A673 (cell line): ENCODE data around the gene FAM163B. TPM values are rescaled to one million over a fixed set of nuclear protein-coding genes. Genes with fewer than 3 reads are reported as not detected.

Experiments
- BruUV-seq: library from RNA; stranded (reverse); fragments of 400-500 nt; replicated peaks from 2 replicates; lab custom pipeline; 2021; lab: Mats Ljungman, UMichigan
- CTCF ChIA-PET: fragments of 300-600 bp; sonication (Branson Sonifier 250); formaldehyde crosslinking; loops from one replicate; lab custom pipeline; 2022; ENCODE audit warnings: antibody characterized with exemption; lab: Charles Lee
- POLR2A ChIA-PET: fragments of 300-600 bp; sonication (Branson Sonifier 250); formaldehyde crosslinking; loops from one replicate; lab custom pipeline; 2022; ENCODE audit warnings: antibody characterized with exemption; ENCODE audit not compliant: low non-redundant PET; lab: Charles Lee
- DNase-seq: peaks from one replicate; pipeline ENCODE4 v3.0.0-alpha.2; 2015; ENCODE audit warnings: low spot score
- H3K27ac ChIP-seq: fragments of 200-600 bp; sonication (generic); 2 replicates; pipeline ENCODE4 v1.5.1; 2016; ENCODE audit warnings: mixed run types, low read depth, mild to moderate bottlenecking, mixed read lengths, antibody characterized with exemption, low read length; ENCODE audit not compliant: poor library complexity, severe bottlenecking
- H3K27me3 ChIP-seq: fragments of 200-600 bp; sonication (generic); replicated peaks from 2 replicates; pipeline ENCODE4 v1.6.1; 2017; ENCODE audit warnings: mixed run types, low read depth, mild to moderate bottlenecking, mixed read lengths, antibody characterized with exemption, low read length; ENCODE audit not compliant: insufficient read depth, poor library complexity
- H3K36me3 ChIP-seq: fragments of 200-600 bp; sonication (generic); 2 replicates; pipeline ENCODE4 v1.6.1; 2016; ENCODE audit warnings: mixed run types, mild to moderate bottlenecking, mixed read lengths, antibody characterized with exemption, low read length; ENCODE audit not compliant: insufficient read depth, poor library complexity, severe bottlenecking
- H3K4me1 ChIP-seq: fragments of 200-600 bp; sonication (generic); 2 replicates; pipeline ENCODE4 v1.6.1; 2017; ENCODE audit warnings: mixed run types, mild to moderate bottlenecking, mixed read lengths, antibody characterized with exemption, low read length; ENCODE audit not compliant: insufficient read depth, poor library complexity, severe bottlenecking
- H3K4me3 ChIP-seq: fragments of 200-600 bp; sonication (generic); 2 replicates; pipeline ENCODE4 v1.5.1; 2016; ENCODE audit warnings: low read depth, mixed run types, mild to moderate bottlenecking, mixed read lengths, low read length; ENCODE audit not compliant: poor library complexity, severe bottlenecking
- H3K9me3 ChIP-seq: fragments of 200-600 bp; sonication (generic); 2 replicates; pipeline ENCODE4 v1.6.1; 2016; ENCODE audit warnings: mixed run types, low read depth, mild to moderate bottlenecking, mixed read lengths, antibody characterized with exemption, low read length; ENCODE audit not compliant: poor library complexity, severe bottlenecking
- EZH2 ChIP-seq: fragments of 200-600 bp; sonication (generic); IDR thresholded peaks from 2 replicates; pipeline ENCODE4 v1.6.1; 2017; ENCODE audit warnings: borderline replicate concordance, low read depth, mild to moderate bottlenecking, mixed read lengths, antibody characterized with exemption, low read length; ENCODE audit not compliant: poor library complexity, severe bottlenecking
- intact Hi-C: fragments of 100-400 bp; cut with micrococcal nuclease; formaldehyde crosslinking; loops from one replicate; pipeline ENCODE4 v1.10.0; 2022; ENCODE audit not compliant: unreplicated experiment
- total RNA-seq: library from RNA; stranded (reverse); gene quantifications from 2 replicates; pipeline ENCODE4 v1.2.3, GENCODE V29; 2021
- TF ChIP-seq, protein P1 (sequence below): fragments of 300-800, 200-600 bp; sonication (generic); conservative IDR thresholded peaks from 2 replicates; pipeline ENCODE4 v1.5.1; 2017; ENCODE audit warnings: low read depth, mild to moderate bottlenecking, antibody characterized with exemption, low read length, moderate library complexity, mixed read lengths

Gene FAM163B
- total RNA-seq, 1 experiment from 2014 or later: not detected

DNA sequence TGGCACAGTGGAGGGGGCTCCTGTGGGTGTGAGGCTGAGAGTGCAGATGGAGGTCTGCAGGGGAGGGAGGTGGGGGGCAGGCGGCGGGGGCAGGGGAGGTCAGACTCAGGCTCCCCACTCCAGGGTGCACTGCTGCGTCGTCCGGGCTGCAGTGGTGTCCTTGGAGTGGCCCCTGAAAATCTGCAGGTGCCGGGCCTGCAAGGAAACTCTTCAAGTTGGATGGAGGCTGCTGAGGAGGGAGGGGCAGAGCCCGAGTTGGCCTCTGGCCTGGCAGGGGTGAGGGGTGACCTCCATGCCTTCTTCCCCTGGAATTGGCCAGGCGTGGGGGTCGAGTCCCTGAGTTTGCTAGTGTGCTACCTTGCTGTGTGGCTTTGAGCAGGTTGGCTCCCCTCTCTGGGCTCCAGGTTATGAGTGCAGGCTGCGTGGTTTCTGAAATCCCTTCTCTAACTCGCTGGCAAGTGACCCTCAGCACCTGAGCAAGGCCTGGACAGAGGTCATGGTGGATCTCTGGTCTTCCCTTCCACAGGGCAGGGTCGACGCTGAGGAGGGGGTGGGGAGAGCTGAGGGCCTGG lies 73.8 kb downstream of the FAM163B start:
- ChIA-PET POLR2A (no interaction called here), CTCF (no interaction called here)
- TF ChIP-seq, protein P1, sequence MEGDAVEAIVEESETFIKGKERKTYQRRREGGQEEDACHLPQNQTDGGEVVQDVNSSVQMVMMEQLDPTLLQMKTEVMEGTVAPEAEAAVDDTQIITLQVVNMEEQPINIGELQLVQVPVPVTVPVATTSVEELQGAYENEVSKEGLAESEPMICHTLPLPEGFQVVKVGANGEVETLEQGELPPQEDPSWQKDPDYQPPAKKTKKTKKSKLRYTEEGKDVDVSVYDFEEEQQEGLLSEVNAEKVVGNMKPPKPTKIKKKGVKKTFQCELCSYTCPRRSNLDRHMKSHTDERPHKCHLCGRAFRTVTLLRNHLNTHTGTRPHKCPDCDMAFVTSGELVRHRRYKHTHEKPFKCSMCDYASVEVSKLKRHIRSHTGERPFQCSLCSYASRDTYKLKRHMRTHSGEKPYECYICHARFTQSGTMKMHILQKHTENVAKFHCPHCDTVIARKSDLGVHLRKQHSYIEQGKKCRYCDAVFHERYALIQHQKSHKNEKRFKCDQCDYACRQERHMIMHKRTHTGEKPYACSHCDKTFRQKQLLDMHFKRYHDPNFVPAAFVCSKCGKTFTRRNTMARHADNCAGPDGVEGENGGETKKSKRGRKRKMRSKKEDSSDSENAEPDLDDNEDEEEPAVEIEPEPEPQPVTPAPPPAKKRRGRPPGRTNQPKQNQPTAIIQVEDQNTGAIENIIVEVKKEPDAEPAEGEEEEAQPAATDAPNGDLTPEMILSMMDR: no peak
- TF ChIP-seq EZH2: no peak
- Histone ChIP-seq H3K4me1 (peaks cover 5% of the 10 kb centered on the region), H3K4me3 (no peak overlapping the region), H3K27me3 (no peaks in the 10 kb centered on the region), H3K27ac (no peak overlapping the region), H3K36me3 (no peaks in the 10 kb centered on the region), H3K9me3 (no peaks in the 10 kb centered on the region)
- intact Hi-C loops: no loop called here
- no TSS peak for BruUV-seq
- DNase-seq: no peak

DNA sequence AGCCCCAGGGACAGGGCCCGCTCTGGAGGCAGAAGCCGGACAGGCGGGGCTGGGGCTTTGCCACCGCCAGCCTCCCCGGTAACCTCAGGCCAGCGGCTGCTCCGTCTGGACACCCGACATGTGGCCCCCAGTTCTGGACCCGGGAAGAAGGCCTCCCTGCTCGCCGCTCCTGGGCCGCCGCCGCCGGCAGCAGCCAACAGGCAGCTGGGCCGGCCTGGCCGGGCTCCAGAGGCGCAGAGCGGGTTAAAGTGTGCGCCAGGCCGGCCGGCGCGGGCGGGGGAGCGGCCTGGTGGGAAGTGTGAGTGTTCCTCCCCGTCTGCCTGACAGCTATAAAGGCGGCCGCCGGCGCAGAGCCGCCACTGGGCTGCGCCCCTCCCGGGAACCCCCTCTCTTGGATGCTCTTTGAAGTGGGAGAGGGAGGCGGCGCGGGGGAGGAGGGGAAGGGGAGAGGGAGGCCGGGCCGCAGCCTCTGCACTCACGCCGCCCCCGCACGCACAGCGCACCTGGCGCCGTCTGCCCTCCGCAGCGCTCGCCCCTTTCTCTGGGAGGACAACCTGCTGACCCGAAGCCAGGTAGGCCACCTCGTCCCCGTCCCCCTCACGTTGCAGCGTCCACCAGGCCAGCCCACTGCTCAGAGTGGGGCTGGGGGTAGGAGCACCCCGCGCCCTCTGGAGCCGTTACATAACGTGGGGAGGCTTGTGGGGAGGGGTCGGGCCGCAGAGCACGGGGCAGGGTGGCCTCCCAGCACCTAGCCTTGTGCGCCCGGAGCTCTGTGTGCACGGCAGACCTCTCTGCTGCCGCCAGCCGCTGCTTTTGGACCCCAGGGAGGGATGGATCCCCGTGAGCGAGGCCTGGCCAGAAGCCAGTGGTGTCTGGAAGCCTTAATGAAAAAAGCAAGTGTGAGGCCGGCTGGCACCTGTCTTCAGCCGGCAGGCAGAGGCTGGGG lies 74.6 kb downstream of the FAM163B start, which contains the start of gene ADAMTSL2:
Gene ADAMTSL2, plus strand, starts transcription at position 359 of the 946 bp plus-strand sequence. CDS start 2,009 bp downstream, outside the sequence.
- ChIA-PET CTCF (no interaction called here), POLR2A (no interaction called here)
- Histone ChIP-seq H3K27me3 (no peaks in the 10 kb centered on the region), H3K9me3 (no peaks in the 10 kb centered on the region), H3K36me3 (no peaks in the 10 kb centered on the region), H3K4me1 (peaks cover 5% of the 10 kb centered on the region), H3K4me3 (no peak within 1 kb of the TSS), H3K27ac (no peak within 1 kb of the TSS)
- intact Hi-C loops: no loop called here
- peak; percentile 33 for DNase-seq
- TF ChIP-seq, protein P1: no peak
- TF ChIP-seq EZH2: no peak
- no TSS peak for BruUV-seq

DNA sequence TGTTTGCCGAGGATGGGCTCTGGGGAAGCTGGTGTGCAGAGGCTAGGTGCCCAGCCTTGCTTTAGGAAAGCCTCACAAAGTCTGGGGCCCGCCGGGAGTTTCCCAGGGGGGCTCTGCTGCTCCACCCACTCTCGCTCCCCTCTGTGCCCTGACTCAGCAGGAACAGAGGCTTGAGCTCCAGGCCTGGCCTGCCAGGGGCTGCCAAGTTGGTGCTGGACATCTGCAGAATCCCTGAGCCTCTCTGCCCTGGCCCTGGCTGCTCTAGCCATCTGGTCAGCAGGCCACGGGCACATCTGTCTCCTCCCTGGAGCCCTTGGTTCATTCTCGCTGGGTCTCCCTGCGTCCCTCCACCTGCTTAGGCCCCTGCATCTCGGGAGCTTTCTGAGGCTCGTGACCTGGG lies 75.3 kb downstream of the FAM163B start:
- TF ChIP-seq, protein P1: no peak
- TF ChIP-seq EZH2: no peak
- Histone ChIP-seq H3K4me1 (peaks cover 5% of the 10 kb centered on the region), H3K27me3 (no peaks in the 10 kb centered on the region), H3K27ac (no peak overlapping the region), H3K36me3 (no peaks in the 10 kb centered on the region), H3K9me3 (no peaks in the 10 kb centered on the region), H3K4me3 (no peak overlapping the region)
- ChIA-PET CTCF (interaction anchor here (0.6 kb wide), 1 partner anchor 173 kb away, joined by 3 read pairs; no protein-coding TSS in a partner anchor), POLR2A (no interaction called here)
- intact Hi-C loops: loop anchor here (1.0 kb wide), 1 partner anchor 181 kb away; no protein-coding TSS in a partner anchor
- no TSS peak for BruUV-seq
- DNase-seq: no peak
